ENCODE results near the gene SERPINA4. TPM values are rescaled to one million over a fixed set of nuclear protein-coding genes. Genes with fewer than 3 reads are reported as not detected.
A peak's percentile ranks its signal among the peaks of the same experiment; 100 is the strongest.

The SERPINA4 gene
- total and polyA plus RNA-seq, 2 of the 13 experiments (the other 11 are each of a cell fraction or from before 2014, with no cell fraction given), result 39.1 to 57.8 TPM

GRCh38 chr14:94598816-94599655 is 37.8 kb downstream of the SERPINA4 start (continued):
- TF ChIP-seq NFYC (CRISPR knock-in tag; IDR thresholded peaks at IDR 0.05) (peak; percentile 41; the same call in 1 of the 2 replicates), EED (CRISPR knock-in tag; IDR thresholded peaks at IDR 0.05) (no peak), ZNF841 (CRISPR knock-in tag; IDR thresholded peaks at IDR 0.05; ENCODE audit: borderline replicate concordance) (no peak), ELF4 (CRISPR knock-in tag; IDR thresholded peaks at IDR 0.05; ENCODE audit: borderline replicate concordance) (no peak), TMF1 (CRISPR knock-in tag; IDR thresholded peaks at IDR 0.05; ENCODE audit: low read depth) (no peak; the same call in 1 of the 2 replicates), REPIN1 (CRISPR knock-in tag; IDR thresholded peaks at IDR 0.05; ENCODE audit: borderline replicate concordance, low read depth) (peak; percentile 83; the same call in 1 of the 2 replicates), ISL2 (CRISPR knock-in tag; IDR thresholded peaks at IDR 0.05) (peak; percentile 95), ZNF710 (CRISPR knock-in tag; IDR thresholded peaks at IDR 0.05; ENCODE audit: borderline replicate concordance) (peak; percentile 94; the same call in 1 of the 2 replicates), ZNF614 (CRISPR knock-in tag; IDR thresholded peaks at IDR 0.05; ENCODE audit: borderline replicate concordance) (peak; percentile 81), HIVEP1 (CRISPR knock-in tag; IDR thresholded peaks at IDR 0.05) (peak; percentile 100), ZZZ3 (CRISPR knock-in tag; IDR thresholded peaks at IDR 0.05; ENCODE audit: borderline replicate concordance) (peak; percentile 71; the same call in 1 of the 2 replicates), NFE2L1 (CRISPR knock-in tag; IDR thresholded peaks at IDR 0.05; ENCODE audit: borderline replicate concordance) (no peak), HHEX (CRISPR knock-in tag; IDR thresholded peaks at IDR 0.05) (peak; percentile 61), MAF1 (CRISPR knock-in tag; IDR thresholded peaks at IDR 0.05; ENCODE audit: borderline replicate concordance) (0 out of 2 replicates have a peak, but pooled peaks have one; percentile 73), CEBPG (CRISPR knock-in tag; IDR thresholded peaks at IDR 0.05) (peak; percentile 99), KLF11 (CRISPR knock-in tag; IDR thresholded peaks at IDR 0.05) (no peak), ARHGAP35 (CRISPR knock-in tag; IDR thresholded peaks at IDR 0.05; ENCODE audit: borderline replicate concordance) (no peak; the same call in 1 of the 2 replicates), ARID4A (CRISPR knock-in tag; IDR thresholded peaks at IDR 0.05; ENCODE audit: borderline replicate concordance) (peak; percentile 77), MEIS2 (CRISPR knock-in tag; IDR thresholded peaks at IDR 0.05) (peak; percentile 30), ZNF652 (CRISPR knock-in tag; IDR thresholded peaks at IDR 0.05; ENCODE audit: borderline replicate concordance, low read depth) (peak; percentile 26; the same call in 1 of the 2 replicates), BORCS8-MEF2B (CRISPR knock-in tag; IDR thresholded peaks at IDR 0.05) (peak; percentile 75; the same call in 1 of the 2 replicates), CENPBD1 (CRISPR knock-in tag; IDR thresholded peaks at IDR 0.05; ENCODE audit: borderline replicate concordance, low read depth) (no peak), KDM3A (CRISPR knock-in tag; IDR thresholded peaks at IDR 0.05; ENCODE audit: low read depth) (peak; percentile 72; the same call in 1 of the 2 replicates)

All from HepG2 (cell line).